ENCODE results near the gene NPEPL1.

- TF ChIP-seq FOSL1 (IDR thresholded peaks at IDR 0.05; ENCODE audit: insufficient read depth, low read depth, low read length), result no peak
- no peak for TF ChIP-seq YY1 (IDR thresholded peaks at IDR 0.05; ENCODE audit: low read depth, low read length)
- no peak for TF ChIP-seq KDM5A (IDR thresholded peaks at IDR 0.05; ENCODE audit: low read length)
- TF ChIP-seq HDAC6 (IDR thresholded peaks at IDR 0.05; ENCODE audit: low read depth, low read length), result no peak
Observed at GRCh38 chr20:58669287-58670006, 23.2 kb upstream of the NPEPL1 start.

Measured in H1 (cell line).